Measurements from ENCODE around the gene ZNF423.

ZNF423 gene

GRCh38 chr16:49720225-49720624, 135.7 kb downstream of the ZNF423 start:
- DNase-seq (ENCODE audit: low read depth): no peak

- no peak for DNase-seq (ENCODE audit: low read depth)
Measured at GRCh38 chr16:49717689-49718088, 138.2 kb downstream of the ZNF423 start.

- no peak for DNase-seq (ENCODE audit: low read depth)
Measured at GRCh38 chr16:49716339-49716934, 139.5 kb downstream of the ZNF423 start.

GRCh38 chr16:49713770-49714169, 142.1 kb downstream of the ZNF423 start:
- no peak for DNase-seq (ENCODE audit: low read depth)

GRCh38 chr16:49712542-49712941, 143.4 kb downstream of the ZNF423 start:
- no peak for DNase-seq (ENCODE audit: low read depth)

- DNase-seq (ENCODE audit: low read depth): no peak
Measured at GRCh38 chr16:49712106-49712505, 143.8 kb downstream of the ZNF423 start.

- DNase-seq (ENCODE audit: low read depth): no peak
Measured at GRCh38 chr16:49709057-49709456, 146.9 kb downstream of the ZNF423 start.

- DNase-seq (ENCODE audit: low read depth): no peak
Measured at GRCh38 chr16:49708491-49708890, 147.4 kb downstream of the ZNF423 start.

GRCh38 chr16:49706620-49707355, 149.1 kb downstream of the ZNF423 start:
- no peak for DNase-seq (ENCODE audit: low read depth)

- no peak for DNase-seq (ENCODE audit: low read depth)
Measured at GRCh38 chr16:49704586-49705155, 151.2 kb downstream of the ZNF423 start.

- no peak for DNase-seq (ENCODE audit: low read depth)
Measured at GRCh38 chr16:49703483-49703882, 152.4 kb downstream of the ZNF423 start.

GRCh38 chr16:49701789-49702494, 154.0 kb downstream of the ZNF423 start:
- DNase-seq (ENCODE audit: low read depth): no peak

- no peak for DNase-seq (ENCODE audit: low read depth)
Measured at GRCh38 chr16:49701065-49701685, 154.7 kb downstream of the ZNF423 start.

GRCh38 chr16:49700251-49701064, 155.5 kb downstream of the ZNF423 start:
- no peak for DNase-seq (ENCODE audit: low read depth)

- no peak for DNase-seq (ENCODE audit: low read depth)
Measured at GRCh38 chr16:49699841-49700175, 156.1 kb downstream of the ZNF423 start.

GRCh38 chr16:49698931-49699840, 156.7 kb downstream of the ZNF423 start:
- no peak for DNase-seq (ENCODE audit: low read depth)

- no peak for DNase-seq (ENCODE audit: low read depth)
Measured at GRCh38 chr16:49698453-49698815, 157.5 kb downstream of the ZNF423 start.

- DNase-seq (ENCODE audit: low read depth): no peak
Measured at GRCh38 chr16:49697631-49698452, 158.1 kb downstream of the ZNF423 start.

- DNase-seq (ENCODE audit: low read depth): no peak
Measured at GRCh38 chr16:49696414-49697101, 159.4 kb downstream of the ZNF423 start.
